NCI-H1105 treated with DMSO at 0.1 percent for 48 hours (cell line): Measurements from ENCODE around the gene SLX9.

Source experiments
- DNase-seq: peaks from one replicate; lab custom pipeline; 2025; lab: John Stamatoyannopoulos, UW

The SLX9 gene

DNA sequence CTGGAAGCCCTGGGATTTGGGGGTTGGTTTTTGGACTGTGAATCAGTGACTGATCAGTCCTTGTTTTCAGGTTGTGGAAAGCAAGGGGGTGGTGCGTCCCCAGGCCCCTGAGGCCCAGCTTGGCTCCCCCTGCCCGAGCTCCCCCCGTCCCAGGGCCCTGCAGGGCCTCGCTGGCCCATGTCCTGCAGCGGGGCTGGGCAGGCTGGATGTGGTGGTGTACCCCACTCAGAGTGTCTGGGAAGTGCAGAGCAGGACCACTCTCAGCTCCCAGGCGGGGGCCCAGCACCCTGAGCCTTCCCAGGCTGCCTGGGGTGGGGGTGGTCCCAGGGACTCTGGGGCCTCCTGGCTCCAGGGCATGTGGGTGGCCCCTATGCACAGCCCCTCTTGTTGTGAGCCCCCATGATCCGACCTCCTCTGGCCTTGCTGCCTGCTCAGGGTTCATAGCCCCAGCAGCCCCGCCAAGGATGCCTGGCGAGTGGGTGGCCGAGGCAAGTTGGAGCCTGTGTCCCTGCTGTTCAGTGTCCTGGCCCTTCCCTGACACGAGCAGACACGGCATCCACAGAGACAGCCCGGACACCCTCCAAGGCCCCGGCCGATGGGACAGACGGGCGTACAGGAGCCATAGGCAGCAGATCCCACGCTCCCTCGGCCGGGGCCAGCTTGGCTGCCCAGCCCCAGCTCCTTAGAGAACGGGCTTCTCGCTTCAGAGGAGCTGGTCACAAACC, 37.9 kb downstream of the SLX9 start:
- DNase-seq, result no peak

DNA sequence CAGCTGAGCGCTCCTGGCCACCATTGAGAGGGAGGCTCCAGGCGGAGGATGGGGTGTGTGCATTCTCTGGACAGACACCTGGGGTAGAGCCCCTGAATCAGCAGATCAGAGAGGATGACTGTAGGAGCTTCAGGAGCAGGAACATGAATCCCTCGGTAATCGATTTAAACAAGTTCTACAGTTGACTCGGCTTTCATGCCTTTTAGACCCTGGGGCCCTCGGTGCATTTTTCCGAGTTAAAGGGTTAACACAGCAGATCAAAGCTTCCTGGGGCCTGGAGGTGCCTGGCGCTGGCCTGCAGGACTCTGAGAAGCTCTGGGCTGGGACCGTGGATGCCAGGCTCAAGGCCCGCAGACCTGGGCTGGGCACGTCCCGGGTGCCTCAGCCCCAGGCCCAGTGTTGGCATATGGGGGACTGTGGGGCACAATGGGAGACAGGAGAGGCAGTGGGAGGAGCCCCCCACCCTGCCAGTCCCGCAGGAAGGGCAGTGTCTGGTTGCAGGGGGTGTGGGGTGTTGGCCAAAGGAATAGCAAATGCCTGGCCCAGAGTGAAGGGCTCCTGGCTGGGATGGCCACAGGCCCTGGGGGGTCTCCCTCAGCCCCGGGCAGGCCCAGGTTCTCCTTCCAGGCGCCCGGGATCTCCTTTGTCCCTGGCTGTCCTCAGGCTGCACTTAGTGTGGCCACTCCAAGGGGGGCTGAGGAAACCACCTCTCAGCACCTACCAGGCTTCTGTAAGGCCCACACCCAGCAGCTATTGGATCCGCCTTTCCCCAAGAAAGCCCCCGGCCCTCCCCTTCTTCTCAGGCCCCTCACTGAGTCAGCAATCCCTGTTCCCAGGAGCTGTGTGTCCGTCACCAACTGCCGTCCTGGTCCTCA, 40.1 kb downstream of the SLX9 start:
- no peak for DNase-seq

DNA sequence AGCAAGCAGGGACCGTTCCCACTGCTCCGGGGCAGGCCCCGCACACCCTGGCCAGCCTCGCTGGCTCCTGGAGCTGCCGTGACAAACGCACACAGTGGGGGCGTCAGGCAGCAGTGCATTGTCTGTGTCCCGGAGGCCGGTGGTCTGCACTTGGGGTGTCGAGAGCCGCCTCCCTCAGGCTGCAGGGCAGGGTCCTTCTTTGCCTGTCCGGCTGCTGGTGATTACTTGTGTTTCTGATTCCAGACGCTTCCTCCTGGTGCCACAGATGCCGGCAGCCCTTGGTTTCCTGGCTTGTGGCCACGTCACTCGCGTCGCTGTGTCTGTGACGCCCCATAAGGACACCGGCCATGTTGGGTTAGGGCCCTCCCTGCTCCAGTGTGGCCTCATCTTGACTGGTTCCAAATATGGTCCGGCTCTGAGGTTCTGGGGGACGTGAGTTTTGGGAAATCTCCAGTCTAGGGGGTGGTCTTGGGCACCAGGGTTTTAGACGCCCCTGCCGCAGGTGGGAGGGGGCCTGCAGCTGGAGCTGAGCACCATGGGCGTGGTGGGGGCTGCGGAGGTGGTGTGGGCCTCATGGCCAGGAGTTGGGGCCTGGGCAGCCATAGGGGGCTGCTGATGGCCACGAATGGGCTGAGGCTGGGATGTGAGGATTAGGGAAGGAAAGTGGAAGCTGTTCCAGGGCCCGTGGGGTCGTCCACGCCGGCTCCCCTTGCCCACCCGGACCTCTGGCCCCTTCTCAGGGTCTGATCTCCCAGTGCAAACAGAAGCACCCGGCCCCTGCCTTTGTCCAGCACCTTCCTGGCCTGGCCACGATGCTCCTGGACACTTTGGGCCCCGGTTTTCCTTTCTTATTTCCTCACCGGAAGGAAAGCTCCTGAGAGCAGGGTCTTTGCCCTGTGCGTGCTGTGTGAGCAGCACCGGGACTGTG, 41.0 kb downstream of the SLX9 start:
- DNase-seq, result no peak

DNA sequence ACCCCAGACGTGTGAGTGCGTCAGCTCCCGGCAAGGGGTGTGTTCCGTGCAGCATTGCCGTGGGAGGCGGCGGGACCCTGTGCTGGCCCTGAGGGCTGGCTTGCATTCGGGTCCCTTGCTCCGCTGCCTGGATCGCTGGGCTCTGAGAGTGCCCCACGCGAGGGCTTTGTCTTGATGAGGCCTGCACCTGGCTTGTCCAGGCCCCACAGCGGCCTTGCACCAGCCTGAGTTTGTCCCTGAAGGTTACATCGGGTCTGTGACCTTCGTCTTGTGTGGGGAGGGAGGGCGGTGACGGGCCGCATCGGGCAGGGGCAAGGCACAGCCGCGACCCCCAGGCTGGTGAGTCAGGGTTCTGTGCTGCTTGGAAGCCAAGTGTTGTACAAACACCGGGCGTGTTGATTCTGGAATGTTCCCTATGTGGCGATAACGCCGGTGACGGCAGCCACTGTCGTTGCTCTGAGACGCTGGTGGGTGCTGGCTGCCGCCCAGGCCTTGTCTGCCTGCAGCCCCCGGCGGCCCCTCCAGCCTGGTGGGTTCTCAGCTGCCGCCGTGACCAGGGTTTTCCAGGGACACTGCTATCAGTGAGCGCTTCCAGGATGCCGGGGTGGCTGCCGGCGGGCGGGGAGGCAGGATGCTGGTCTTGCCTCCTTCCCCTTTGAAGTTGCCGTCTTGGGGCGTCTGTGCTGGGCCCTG, 42.9 kb downstream of the SLX9 start:
- no peak for DNase-seq

DNA sequence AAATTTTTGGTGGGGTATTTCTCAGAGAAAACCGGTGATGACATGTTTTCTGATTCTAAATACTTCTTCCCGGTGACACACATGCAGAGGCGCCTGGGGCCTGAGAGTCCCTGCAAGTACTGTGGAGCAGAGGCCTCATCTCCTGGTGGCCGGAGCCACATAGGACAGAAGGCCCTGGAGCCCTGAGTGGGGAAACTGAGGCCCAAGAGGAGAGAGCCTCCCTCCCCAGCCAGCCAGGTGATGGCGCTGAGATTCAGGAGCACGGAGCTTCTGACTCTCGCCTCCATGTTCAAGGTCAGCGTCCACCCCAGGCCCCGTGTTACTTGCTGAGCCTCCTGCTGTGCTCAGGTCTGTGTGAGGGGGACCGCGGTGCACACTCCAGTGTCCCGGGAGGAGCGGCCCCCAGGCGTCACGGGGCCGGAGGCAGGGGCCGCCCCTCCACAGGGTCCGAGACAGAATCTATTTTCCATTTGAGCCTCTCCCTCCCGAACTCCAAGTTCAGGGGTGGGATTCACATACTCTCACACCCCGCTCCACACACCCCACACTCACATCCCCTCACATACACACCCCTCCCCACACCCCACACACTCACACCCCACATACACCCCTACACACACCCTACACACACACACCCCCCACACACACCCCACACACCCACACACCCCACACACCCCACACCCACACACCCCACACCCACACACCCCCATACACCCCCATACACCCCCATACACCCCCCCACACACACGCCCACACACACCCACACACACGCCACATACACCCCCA, 43.8 kb downstream of the SLX9 start:
- DNase-seq, result no peak

DNA sequence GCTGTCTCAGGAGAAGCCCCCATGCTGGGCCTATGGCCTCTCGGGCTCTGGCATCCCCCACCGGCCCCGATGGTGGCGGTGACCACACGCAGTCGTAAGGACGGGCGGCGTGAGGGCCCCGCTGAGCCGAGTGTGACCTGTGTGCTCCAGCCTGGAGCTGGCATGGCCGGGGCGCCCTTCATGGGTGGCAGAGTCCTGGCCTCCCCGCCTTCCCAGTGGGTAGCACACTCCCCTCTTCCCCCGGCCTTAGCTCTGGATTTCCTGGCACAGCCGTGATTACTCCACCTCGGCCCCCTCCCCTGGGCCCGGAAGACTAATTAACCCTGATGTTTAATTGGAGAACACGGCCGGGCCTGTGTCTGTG, 44.6 kb downstream of the SLX9 start:
- DNase-seq, result no peak

DNA sequence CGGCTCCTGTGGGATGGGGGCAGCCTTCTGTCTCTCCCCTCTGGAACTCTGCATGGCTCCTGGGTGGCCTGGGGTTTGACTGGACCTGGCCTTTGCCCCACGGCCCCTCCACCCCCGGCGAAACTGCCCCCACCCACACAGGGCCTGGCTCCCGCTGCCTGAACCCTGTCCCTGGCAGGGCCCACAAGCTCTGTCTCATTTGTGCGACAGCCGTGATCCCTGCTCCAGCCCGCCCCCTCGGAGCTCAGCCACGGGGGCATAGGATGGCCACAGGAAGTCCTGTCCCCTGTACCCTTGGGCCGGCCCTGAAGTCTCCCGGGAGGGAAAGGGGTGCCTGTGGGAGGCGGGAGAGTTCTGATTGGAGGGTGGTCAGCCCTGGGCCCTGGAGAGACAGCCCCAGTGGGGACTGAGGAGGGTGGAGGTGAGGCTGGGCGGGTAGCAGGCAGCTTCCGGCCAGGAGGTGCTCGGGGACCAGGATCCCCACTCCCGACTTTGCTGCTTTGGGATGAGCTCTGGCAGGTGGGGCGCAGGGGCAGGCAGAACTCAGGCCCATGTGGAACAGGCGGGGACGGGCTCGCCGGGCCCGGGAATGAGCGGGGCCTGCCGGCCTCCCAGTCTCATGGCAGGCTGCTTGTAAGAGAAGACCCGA, 45.1 kb downstream of the SLX9 start:
- no peak for DNase-seq

DNA sequence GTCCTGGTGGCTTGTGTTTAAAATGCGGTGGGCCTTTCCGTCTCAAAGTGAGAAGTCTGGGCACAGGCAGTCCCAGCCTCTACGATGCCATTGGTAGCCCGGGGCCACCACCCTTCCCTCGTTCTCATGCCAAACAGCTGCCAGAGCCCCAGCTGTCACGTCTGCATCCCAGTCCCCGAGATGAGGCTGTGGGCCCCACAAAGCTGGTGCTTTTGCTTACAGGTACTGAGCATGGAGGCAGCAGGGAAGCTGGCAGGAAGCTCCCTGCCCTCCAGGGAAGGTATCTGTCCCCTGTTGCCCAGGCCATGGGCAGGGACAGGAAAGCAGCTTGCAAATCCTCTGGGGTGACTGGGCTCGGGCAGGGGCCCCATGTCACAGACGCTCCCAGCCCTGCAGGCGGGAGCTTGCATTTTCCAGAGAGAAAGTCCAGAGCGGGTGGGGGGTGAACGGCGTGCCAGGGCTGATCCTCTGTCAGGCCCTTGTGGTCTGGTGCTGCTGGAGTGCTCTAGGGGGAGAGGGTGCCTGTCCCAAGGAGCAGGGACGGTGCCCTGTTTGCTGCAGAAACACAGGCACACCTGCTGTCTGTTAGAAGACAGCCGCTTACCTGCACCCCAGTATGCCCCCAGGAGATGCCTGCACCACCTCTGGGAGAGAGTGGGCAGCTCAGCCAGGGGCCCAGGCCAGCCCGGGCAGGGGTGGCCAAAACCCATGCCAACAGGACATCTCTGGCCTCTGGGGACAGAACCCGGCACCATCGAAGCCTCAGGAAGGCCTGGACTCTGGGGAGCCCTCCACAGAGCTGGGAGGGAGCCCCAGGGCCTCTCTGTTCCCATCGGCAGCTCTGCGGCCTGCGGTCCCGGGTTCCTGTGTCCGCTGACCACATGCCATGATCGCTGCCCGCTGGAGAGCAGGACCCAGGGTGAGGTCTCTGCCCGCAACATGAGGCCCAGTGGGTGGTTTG, 45.9 kb downstream of the SLX9 start:
- DNase-seq, result no peak

DNA sequence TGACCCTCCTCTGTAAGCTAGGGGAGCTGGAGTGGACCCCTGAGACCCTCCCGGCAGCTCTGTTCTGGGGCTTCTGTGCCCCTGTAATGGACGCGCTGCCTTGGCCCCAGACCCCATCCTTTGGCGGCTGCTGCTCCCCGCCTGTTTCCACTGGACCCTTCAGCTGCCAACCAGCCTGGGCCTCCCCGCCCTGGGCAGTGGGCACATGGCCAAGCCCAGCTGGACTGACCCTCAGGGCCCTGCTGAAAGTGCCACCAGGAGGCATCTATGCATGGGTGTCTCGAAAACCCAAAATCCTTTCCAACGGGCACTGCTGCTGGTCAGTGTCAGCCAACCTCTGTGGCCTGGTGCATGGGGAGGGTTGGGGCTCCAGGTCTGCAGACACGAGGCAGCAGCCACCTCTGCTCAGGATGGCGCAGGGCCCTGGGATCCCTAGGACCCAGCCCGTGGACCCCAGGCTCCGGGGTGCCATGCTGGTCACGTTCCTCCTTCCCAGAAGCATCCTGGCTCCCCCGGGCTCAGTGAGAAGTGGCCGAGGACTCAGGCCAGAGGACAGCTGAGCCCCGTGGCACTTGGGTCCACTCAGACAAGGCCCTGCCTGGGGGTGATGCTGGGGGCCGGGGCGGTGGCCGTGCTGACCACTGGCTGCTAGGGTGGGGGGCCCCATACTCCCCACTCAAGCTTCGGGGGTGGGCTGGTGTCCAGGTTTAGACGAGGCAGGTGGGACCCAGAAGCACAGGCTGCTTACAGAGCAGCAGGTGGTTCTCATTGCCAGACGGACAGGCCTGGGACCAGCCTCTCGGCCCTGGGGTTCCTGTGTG, 46.9 kb downstream of the SLX9 start:
- no peak for DNase-seq

DNA sequence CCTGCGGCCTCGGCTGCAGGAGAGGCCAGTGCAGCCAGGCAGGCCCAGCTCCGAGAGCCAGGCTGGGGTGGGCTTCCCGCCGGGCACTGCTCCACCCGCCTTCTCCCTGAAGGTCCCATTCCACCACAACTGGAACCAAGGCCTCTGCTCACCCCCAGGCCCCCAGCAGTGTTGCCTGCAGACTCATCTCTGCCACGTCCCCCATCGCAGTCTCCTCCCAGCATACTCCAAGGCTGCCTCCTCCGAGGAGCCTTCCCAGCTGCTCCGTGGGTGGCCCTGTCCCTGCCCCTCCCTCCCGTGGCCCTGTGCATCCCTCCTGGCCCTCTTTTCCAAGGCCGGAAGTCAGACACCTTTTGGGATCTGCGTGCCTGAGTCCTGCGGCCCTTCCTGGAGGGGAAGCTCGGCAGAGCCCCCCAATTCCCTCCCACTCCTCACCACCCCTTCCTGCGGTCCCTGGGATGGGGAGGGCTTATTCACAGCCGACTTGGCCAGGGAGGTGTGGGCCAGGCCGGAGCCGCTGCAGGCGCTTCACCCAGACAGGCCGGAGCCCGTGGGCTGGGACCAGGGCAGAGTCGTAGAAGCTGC, 47.6 kb downstream of the SLX9 start:
- no peak for DNase-seq

DNA sequence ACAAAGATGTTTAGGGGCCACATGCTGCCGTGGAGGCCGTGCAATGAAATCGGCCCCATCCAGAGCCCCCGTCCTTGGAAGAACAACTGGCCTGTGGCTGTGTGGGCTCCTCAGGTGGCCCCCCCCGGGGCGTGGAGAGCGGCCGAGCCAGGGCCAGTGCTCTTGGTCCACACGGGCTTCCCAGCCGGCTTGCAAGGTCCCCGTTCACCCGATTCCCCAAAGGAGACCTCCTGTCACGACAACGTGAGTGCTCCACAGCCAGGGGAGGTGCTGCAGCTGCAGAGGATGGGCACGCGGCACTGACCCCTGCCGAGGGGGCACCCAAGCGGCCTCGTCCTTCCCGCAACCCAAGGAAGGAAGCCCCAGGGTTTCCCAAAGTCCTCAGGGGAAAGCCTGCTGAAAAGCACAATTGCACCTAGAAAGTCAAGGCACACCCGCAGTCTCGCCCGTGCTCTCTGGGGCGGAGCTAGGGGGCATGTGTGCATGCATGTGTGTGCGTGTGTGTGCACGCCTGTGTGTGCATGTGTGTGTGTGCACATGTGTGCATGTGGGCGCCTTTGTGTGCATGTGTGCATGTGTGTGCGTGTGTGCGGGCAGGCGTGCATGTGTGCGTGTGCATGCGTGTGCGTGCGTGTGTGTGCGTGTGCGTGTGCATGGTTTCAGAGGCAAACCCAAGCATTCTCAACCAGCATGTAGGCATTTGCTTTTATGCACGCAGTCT, 48.2 kb downstream of the SLX9 start:
- no peak for DNase-seq

DNA sequence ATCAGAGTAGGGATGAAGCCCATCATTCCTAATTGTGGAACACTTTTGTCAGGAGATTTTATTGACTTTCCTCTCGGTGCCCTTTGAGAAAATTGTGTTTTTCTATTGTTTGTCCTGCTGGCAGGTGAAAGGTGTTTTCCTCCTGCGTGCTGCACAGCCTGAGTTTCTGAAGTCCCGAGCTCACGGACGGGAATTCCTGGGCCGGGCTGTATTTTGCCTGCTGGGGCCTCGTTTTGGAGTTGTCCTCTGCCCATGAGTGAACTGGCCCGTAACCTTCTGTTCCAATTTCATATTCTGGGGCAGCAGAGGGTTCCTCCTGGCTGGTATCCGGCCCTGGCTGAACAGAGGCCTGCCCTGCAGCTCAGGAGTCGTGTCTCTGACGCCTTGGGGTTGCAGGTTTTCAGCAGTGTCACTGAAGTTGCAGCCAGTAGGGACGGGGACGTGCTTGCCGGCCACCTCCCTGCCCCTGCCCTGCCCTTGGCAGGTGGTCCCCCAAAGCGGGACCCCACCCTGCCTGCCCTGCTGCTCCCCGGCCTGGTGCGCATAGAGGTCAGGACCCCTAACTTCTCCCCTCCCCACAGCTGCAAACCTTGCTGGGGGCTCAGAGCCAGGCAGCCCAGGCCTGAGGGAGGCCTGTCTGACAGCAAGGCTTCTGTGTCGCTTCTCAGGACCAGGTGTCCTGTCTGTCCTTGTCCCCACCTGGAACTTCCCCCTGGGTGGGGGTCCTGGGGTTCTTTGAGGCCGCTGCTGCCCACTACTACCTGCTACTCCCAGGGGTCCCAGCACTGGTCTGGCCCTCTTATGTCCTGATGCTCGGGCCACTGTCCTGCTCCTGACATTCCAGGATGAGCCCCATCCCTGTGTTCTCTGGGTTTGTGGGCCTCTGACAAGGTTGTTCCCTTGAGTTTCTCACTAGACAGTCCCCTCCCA, 49.0 kb downstream of the SLX9 start:
- no peak for DNase-seq

DNA sequence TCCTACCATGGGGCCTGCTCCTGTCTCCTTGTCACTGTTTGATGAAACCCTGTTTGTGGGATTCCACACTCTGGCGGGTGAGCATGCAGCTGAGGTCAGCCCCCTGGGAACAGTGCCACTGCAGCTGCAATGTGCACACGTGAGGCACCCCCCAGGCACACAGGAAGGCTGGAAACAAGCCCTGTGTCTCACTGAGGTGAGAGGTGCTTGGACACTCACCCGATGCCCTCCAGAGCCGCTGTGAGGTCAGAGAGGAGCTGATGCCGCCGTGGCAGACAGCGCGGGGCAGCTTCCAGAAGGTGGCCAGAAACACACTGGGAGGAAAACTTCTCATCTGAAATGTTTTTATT, 49.7 kb downstream of the SLX9 start:
- no peak for DNase-seq

DNA sequence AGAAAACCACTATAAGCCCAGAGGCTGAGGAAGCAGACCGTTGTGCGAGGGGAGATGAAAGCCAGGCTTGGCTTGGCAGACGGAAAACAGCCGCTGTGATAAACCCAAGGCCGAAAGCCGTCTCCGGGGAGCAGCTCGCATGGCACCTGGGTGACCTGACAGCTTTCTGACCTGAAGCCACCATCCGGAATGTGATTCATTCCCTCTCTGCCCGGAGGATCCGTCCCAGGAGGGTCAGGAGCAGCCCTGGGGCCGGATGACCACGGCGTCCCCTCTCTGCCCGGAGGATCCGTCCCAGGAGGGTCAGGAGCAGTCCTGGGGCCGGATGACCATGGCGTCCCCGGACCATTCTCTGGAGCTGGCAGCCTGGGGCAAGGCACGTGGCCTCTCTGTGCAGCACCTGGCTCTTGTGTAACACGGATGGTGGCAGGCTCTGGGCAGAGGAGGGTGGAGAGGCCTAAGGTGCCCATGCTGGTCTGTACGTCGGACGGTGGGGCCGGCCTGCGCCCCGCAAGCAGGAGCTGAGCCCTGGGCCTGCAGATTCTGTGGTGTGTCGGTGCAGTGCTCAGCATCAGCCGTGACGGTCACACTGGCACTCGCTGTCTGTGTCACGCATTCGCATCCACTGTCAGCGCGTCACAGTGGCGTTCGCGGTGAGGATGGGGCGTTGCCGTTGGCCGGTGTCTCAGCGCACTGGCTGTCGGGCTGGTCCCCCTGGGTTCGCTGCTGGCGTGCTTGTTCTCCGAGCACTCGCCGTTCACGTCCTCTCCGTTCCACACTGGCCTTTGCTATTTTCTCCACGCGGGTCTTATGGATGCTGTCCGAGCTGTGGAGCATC, 50.3 kb downstream of the SLX9 start:
- DNase-seq, result no peak

DNA sequence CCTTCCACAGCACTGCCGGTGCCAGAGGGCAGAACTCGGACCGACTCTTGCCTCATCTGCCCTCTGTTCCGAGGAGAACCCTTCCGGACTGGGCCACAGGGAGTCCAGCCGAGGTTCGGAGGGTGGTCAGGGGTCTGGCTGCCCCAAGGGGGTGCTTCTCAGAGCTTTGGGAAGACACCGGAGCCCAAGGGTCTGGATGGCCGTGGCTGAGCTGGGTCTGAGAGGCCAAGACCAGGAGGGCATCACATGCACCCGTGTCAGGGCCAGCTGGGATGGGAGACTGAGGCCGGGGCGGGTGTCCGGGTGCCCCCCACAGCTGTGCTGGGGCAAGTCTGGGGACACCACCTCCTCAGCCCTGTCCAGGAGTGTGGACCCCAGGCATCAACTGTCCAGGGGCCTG, 51.1 kb downstream of the SLX9 start:
- DNase-seq, result no peak
